ENCODE results near the gene EXOC3L4. TPM values are rescaled to one million over a fixed set of nuclear protein-coding genes. Genes with fewer than 3 reads are reported as not detected.

Gene EXOC3L4
- total RNA-seq, 1 donor from 2014 or later, result not detected

DNA sequence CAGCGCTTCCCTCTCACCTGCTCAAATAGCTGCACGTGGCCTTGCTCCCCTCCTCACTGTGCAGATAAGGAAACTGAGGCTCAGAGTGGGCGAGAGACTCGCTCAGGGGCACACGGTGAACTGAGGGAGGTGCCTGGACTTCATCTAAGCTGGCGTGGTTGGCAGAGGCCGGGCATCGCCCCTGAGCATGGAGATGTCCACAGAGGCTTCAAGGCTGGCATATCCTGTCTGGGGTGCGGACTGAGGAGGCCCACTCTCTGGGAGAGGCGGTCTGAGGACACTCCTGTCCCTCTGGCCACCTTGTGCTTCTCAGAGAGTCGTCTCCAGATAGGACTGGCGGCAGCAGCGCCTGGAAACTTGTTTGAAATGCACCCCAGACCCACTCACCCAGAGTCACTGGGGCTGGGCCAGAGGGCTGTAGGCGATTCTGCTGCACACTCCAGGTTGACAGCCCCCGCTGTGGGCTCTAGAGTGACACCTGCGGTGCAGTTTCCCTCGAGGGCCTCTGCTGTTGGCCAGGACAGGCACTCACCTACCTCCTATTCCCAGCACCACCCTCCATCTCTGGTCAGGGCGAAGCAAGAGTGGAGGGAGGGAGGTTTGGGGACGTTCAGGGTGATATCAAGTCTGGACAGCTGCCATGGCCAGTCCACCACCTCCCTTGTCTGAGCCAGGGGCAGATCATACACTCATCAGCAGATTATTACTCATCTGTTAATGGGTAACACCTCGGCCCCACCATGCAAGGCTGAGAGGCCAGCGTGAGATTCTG lies 21.7 kb upstream of the EXOC3L4 start:
- intact Hi-C loops (cut with DNase I), result no loop called here

DNA sequence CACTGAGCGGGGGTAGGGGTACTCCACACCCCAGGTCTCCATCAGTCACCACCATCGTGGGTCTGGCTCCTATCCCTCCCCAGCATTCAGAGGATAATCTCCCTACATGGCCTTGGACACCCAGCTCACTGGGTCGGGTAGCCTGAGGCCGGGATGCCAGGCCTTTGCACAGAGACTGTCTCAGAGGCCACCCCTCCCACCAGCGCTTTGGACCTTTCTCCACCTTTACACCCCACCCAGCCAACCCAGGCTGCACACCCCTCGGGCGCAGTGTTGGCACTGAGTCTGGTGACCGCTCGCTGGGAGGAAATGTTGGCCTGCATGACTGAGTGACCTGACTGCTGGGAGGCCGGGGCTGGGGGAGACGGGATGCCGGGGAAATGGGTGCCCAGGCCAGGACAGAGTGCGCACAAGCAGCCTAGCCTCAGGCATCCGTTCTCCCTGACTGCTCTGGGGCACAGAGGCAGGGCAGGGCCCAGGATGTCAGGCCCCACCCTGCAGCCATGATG lies 21.1 kb upstream of the EXOC3L4 start:
- Histone ChIP-seq H3K4me3 (no peak overlapping the region), H3K4me1 (peaks cover 3 to 5% of the 10 kb centered on the region in 2 donors), H3K27ac (no peak overlapping the region), H3K9me3 (no peaks in the 10 kb centered on the region), H3K36me3 (no peaks in the 10 kb centered on the region), H3K27me3 (no peaks in the 10 kb centered on the region)
- DNase-seq (ENCODE audit: low spot score in 2 of 2), result no peak
- TF ChIP-seq, protein P1, sequence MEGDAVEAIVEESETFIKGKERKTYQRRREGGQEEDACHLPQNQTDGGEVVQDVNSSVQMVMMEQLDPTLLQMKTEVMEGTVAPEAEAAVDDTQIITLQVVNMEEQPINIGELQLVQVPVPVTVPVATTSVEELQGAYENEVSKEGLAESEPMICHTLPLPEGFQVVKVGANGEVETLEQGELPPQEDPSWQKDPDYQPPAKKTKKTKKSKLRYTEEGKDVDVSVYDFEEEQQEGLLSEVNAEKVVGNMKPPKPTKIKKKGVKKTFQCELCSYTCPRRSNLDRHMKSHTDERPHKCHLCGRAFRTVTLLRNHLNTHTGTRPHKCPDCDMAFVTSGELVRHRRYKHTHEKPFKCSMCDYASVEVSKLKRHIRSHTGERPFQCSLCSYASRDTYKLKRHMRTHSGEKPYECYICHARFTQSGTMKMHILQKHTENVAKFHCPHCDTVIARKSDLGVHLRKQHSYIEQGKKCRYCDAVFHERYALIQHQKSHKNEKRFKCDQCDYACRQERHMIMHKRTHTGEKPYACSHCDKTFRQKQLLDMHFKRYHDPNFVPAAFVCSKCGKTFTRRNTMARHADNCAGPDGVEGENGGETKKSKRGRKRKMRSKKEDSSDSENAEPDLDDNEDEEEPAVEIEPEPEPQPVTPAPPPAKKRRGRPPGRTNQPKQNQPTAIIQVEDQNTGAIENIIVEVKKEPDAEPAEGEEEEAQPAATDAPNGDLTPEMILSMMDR (IDR thresholded peaks at IDR 0.05), result no peak
- intact Hi-C loops (cut with DNase I), result no loop called here

More for the DNA sequence above, 21.7 kb upstream of the EXOC3L4 start:
- no peaks in the 10 kb centered on the region for H3K27me3 ChIP-seq
- no peaks in the 10 kb centered on the region for H3K36me3 ChIP-seq
- H3K9me3 ChIP-seq, result no peaks in the 10 kb centered on the region
- TF ChIP-seq, protein P1 (IDR thresholded peaks at IDR 0.05), result no peak
- peaks cover 3 to 5% of the 10 kb centered on the region in 2 donors for H3K4me1 ChIP-seq
- no peak for DNase-seq (ENCODE audit: low spot score in 2 of 2)
- H3K4me3 ChIP-seq, result no peak overlapping the region
- H3K27ac ChIP-seq, result no peak overlapping the region

DNA sequence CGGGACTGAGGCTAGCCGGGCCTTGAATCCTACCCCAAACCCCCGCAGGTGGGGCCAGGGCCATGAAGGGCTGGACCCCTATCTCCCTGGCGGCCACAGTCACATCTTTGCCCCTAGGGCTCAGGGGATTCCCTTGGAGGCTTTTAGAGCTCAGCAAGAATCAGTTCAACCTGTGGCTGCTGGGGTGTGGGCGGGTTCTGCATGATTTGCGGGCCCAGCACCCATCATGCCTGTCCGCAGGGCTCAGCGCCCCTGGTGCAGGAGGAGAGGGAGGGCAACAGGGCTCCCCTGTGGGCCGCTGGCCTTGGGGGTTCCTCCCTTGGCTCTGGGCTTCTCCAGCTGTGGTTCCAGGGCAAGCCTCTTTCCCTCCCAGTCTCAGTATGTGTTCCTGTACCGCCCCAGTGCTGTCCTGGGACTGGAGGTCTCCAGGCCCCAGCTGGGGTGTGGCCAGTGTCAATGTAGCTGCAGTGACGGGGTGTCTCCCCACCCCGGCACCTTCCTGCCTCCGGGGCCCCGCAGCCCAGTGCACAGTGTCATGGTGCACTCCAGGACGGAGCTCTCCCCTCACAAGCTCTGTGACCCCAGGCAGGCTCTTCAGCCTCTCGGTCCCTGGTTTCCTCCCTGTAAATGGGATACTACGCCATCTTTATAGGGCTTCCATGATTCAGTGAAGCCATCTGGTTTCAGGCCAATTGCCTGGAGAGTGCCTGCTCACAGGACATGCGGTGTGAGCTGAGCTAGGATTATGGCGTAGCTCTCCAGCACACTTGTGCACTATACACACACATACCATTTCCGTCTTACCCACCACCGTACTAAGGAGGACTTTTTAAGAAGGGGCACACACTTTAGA lies 20.4 kb upstream of the EXOC3L4 start:
- no peaks in the 10 kb centered on the region for H3K36me3 ChIP-seq
- peak overlapping the region in 1 of 2 donors; percentile 54 for H3K27ac ChIP-seq
- no peak overlapping the region for H3K4me3 ChIP-seq
- H3K4me1 ChIP-seq, result peaks cover 3 to 5% of the 10 kb centered on the region in 2 donors
- H3K9me3 ChIP-seq, result no peaks in the 10 kb centered on the region
- H3K27me3 ChIP-seq, result no peaks in the 10 kb centered on the region
- peak in 1 of 2 donors; percentile 61 for DNase-seq (ENCODE audit: low spot score in 2 of 2)
- TF ChIP-seq, protein P1 (IDR thresholded peaks at IDR 0.05), result no peak
- intact Hi-C loops (cut with DNase I), result no loop called here

DNA sequence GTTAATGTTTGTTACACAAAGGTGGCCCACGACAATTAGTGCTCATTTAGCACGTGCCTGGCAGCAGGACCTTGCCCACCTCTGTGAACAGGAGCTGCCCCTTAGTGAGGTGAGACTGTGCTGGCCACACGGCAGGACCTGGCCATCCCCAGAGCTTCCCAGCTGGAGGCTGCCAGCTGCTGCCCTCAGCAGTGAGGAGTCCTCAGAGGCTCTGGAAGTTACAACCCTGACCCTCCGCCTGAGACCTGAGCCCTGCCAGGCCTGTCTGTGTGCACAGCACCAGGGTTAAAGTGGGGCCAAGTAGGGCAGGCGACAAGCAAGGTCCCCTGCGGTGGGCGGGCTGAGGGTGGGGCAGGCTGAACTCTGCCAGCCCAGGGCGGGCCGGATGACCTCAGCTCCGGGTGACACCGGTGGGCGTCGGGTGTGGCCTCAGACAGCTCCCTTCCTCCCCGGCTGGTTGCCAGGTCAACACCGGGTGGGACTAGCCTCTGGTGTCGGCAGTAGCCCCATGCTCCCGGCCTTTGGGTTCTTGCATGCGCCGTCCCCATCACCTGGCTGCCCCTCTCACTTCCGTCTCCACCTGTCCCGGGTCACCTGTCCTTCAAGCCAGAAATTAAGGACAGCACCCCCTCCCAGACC lies 19.7 kb upstream of the EXOC3L4 start:
- intact Hi-C loops (cut with DNase I), result loop anchor here (1.0 kb wide), 2 partner anchors 18 to 218 kb away; partner anchors contain the start of gene CDC42BPB
- H3K4me3 ChIP-seq, result peak overlapping the region; percentile 47 to 68
- peak overlapping the region; percentile 38 to 54 for H3K27ac ChIP-seq
- H3K36me3 ChIP-seq, result no peaks in the 10 kb centered on the region
- TF ChIP-seq, protein P1 (IDR thresholded peaks at IDR 0.05), result no peak
- H3K27me3 ChIP-seq, result no peaks in the 10 kb centered on the region
- peak in 1 of 2 donors; percentile 80 for DNase-seq (ENCODE audit: low spot score in 2 of 2)
- peaks cover 3 to 5% of the 10 kb centered on the region in 2 donors for H3K4me1 ChIP-seq
- H3K9me3 ChIP-seq, result no peaks in the 10 kb centered on the region

DNA sequence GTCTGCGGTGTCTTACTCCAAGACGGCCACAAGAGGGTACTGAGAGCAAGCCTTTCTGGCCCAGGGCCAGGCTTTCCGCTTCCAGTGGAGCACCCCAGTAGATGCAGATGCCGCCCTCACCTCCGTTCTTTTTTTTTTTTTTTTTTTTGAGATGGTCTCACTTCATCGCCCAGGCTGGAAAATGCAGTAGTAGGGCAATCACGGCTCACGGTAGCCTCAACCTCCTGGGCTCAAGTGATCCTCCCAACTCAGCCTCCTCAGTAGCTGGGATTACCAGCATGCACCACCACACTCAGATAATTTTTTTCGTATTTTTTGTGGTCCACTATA lies 16.1 kb upstream of the EXOC3L4 start:
- no peaks in the 10 kb centered on the region for H3K27me3 ChIP-seq
- peaks cover 3 to 5% of the 10 kb centered on the region in 2 donors for H3K4me1 ChIP-seq
- no peak overlapping the region for H3K27ac ChIP-seq
- H3K4me3 ChIP-seq, result no peak overlapping the region
- peak in 1 of 2 donors; percentile 79 for DNase-seq (ENCODE audit: low spot score in 2 of 2)
- no peaks in the 10 kb centered on the region for H3K9me3 ChIP-seq
- no peaks in the 10 kb centered on the region for H3K36me3 ChIP-seq
- intact Hi-C loops (cut with DNase I), result no loop called here
- TF ChIP-seq, protein P1 (IDR thresholded peaks at IDR 0.05), result peak; percentile 63 to 70 (median 69)

Measured in ascending aorta (tissue), 2 donors.